Stimulated activated CD4-positive, alpha-beta T cell treated with anti-CD3 and anti-CD28 coated beads, Interleukin-15, amount 100 ng/mL, for 1 hour (primary cell): ENCODE measurements around the gene NBPF14.
"Not testable (repeated sequence)": the region's sequence is repeated elsewhere in the genome, so short reads cannot be mapped to it uniquely, and the experiment has no call there.

Experiments
- DNase-seq, 2 donors: peaks; one replicate each; pipeline ENCODE4 v3.0.0-alpha.2; 2020; ENCODE audit warnings: low read depth in 1 of 2, low spot score in 1 of 2

The NBPF14 gene, protein sequence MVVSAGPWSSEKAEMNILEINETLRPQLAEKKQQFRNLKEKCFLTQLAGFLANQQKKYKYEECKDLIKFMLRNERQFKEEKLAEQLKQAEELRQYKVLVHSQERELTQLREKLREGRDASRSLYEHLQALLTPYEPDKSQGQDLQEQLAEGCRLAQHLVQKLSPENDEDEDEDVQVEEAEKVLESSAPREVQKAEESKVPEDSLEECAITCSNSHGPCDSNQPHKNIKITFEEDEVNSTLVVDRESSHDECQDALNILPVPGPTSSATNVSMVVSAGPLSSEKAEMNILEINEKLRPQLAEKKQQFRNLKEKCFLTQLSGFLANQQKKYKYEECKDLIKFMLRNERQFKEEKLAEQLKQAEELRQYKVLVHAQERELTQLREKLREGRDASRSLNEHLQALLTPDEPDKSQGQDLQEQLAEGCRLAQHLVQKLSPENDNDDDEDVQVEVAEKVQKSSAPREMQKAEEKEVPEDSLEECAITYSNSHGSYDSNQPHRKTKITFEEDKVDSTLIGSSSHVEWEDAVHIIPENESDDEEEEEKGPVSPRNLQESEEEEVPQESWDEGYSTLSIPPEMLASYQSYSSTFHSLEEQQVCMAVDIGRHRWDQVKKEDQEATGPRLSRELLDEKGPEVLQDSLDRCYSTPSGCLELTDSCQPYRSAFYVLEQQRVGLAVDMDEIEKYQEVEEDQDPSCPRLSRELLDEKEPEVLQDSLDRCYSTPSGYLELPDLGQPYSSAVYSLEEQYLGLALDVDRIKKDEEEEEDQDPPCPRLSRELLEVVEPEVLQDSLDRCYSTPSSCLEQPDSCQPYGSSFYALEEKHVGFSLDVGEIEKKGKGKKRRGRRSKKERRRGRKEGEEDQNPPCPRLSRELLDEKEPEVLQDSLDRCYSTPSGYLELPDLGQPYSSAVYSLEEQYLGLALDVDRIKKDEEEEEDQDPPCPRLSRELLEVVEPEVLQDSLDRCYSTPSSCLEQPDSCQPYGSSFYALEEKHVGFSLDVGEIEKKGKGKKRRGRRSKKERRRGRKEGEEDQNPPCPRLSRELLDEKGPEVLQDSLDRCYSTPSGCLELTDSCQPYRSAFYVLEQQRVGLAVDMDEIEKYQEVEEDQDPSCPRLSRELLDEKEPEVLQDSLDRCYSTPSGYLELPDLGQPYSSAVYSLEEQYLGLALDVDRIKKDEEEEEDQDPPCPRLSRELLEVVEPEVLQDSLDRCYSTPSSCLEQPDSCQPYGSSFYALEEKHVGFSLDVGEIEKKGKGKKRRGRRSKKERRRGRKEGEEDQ (N-terminal part only)

DNA sequence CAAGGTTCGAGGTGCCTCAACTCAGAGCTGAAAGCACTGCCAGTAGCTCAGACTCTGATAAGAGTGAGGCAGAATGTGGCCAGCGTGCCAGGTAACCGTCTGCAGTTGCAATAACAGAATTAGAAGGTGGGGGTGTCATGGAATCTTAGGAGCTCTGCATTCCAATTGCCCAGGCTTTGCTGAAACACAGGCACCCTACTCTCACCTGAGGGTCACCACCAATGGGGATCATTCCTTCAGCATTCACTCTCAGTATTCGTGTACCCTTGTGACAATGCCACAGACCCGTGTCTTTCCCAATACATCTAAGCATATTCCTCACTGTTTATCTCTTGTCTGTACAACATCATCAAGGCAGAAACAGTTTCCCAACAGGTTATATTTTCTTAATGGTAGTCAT, at the start of gene NBPF14:
Gene NBPF14 (minus strand): TSS at position 101 of the 400 bp plus-strand sequence. CDS start 294 bp downstream, outside the sequence.
- not testable (repeated sequence) for DNase-seq

- DNase-seq: not testable (repeated sequence)
Observed at GRCh38 chr1:148625451-148625850, 29.6 kb upstream of the NBPF14 start.

DNA sequence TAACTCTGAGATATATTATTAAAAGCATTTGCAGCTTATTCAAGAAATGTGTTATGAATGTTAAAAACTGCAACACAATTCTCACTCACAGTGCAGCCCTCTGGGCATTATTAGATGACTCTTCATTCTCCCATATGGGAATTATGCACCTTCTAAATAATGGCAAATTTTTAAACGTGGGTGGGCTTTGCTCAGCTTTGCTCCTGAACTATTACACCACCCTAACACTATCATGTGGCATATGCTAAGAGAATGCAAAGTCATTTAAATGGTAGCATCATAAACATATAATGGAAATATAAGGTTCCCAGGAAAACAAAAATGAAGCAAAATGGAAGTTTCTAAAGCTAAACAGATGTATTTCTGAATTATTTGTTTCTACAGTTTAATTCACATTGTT, 22.4 kb upstream of the NBPF14 start:
- DNase-seq: not testable (repeated sequence)

DNA sequence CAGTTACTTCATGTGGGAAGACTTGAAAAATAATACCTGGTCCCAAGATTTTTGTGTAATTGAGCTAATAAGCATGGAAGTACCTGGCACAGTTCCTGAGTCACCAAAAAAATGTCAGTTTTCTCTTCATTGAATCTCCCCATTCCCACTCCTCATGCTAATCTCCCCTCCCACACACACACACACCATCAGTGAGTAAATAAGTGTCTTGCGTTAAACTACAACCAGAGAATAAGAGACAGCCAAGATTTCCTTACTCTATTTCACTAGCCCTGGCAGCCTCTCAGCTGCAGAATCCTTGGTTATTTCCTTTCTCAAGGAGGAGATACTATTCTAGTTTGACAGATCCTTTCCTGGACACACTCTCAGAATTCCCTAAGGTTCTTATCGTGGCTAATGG, 9.5 kb upstream of the NBPF14 start:
- not testable (repeated sequence) for DNase-seq

- not testable (repeated sequence) for DNase-seq
Observed at GRCh38 chr1:148595360-148595759, 451 bp downstream of the NBPF14 start.

GRCh38 chr1:148591098-148591497, 4.7 kb downstream of the NBPF14 start:
- not testable (repeated sequence) for DNase-seq

DNA sequence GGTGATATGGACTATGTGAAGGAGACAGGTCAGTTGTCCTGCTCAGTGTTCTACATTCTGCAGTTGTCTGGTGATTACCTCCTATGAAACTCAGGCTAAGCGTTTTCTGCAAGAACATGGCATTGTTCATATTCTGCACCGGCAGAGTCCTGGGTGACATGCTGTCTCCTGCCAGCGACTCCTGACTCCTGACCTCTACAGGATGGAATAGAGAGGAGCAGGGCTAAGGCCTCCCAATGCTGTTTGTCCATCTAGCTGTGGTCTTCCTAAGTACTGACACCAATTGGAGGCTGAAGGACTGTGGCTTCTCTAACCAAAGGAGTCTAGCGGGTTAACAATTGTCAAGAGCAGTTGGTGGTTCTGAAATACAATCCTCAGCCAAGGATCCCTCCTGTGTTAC, 63.7 kb downstream of the NBPF14 start:
- DNase-seq: not testable (repeated sequence)

GRCh38 chr1:148529101-148529567, 66.7 kb downstream of the NBPF14 start:
- DNase-seq: peak; percentile 35 to 61

DNA sequence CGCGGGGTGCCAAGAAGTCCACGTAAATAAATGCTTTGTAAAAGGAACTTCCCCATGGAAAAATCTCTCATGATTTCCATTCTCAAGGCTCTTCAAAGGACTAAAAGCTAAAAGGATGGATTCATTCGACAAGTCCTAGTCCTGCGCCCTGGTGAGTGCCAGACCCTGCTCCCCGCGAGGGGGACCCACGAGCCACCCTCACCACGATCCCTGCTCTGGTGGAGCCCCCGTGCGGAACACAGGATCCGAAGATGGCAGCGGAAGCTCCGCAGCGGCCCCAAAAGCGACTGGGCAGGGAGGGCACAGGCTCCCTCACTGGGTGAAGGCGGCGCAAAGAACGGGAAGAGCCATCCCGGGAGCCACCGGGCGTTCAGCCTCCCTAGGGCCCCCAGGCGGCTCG, 67.2 kb downstream of the NBPF14 start:
- not testable (repeated sequence) for DNase-seq

DNA sequence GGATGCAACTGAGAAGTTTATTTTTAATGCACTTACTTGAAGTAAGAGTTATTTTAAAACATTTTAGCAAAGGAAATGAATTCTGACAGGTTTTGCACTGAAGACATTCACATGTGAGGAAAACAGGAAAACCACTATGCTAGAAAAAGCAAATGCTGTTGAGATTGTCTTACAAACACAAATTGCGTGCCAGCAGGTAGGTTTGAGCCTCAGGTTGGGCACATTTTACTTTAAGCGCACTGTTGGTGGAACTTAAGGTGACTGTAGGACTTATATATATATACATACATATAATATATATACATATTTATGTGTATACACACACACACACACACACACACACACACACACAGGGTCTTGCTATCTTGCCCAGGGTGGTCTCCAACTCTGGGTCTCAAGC, 69.2 kb downstream of the NBPF14 start:
- DNase-seq: not testable (repeated sequence)

DNA sequence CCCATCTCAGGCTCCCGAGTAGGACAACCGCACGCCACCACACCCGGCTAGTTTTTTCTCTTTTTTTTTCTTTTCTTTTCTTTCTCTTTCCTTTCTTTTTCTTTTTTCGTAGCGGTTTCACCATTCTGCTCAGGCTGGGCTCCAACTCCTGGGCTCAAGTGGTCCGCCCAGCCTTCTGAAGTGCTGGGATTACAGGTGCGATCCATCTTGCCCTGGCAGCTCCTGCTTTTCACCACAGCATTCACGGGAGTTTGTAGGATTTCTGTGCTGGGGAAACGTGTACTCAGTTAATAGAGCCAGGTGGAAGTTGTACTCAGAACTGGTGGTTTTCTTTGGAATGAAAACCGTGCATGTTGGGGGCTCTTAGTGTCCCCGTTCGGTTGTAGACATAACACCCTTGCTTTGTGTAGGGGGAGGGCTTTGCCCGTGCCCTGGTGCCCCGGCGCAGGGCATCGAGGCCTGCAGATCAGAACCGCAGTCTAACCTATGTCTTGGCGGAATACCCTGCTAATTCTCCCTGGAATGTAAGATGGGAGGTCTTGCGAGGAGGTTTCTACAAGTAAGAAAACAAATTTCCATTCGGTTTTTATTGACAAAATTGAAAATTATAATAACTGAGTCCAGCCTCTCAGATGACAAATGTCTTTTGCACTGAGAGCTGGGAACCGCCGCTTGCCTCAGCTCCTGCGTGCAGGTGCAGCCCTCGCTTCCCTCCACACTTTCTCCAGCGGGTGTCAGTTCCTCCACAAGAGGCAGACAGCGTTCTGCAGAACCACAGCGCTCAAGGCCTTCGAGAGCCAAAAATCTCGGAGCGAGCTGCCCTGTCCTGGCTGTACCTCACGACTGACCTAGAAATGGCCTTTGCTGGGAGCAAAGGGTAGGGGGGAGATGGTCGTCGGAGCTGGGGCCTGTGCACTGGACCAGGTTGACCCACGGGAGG, 72.3 kb downstream of the NBPF14 start:
- DNase-seq: not testable (repeated sequence)

DNA sequence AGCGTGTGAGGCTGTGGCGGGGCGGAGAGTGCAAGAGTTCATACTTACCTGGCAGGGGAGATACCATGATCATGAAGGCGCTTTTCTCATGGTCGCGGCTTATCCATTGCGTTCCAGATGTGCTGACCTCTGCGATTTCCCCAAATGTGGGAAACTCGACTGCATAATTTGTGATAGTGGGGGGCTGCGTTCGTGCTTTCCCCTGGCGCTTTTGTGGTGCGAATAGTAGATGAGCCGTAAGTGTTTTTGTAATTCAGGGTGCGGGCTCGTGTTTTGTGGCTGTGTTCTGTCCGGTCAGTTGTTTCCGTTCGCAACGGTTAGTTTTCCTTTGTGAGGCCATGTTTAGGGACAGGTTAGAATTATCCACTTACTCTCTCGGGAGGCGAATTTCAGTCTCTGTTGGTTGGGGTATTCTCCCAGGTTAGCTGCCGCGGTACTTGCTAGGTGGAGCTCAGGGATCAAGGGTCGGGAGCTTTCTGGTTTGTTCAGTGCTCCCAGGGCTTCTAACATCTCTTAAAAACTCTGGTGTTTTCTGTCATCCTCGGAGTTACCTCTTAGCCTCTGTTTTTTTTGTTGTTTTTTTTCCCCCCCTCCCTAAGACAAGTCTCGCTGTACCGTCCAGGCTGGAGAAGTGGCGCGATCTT, 73.1 kb downstream of the NBPF14 start:
- peak; percentile 70 to 73 for DNase-seq

DNA sequence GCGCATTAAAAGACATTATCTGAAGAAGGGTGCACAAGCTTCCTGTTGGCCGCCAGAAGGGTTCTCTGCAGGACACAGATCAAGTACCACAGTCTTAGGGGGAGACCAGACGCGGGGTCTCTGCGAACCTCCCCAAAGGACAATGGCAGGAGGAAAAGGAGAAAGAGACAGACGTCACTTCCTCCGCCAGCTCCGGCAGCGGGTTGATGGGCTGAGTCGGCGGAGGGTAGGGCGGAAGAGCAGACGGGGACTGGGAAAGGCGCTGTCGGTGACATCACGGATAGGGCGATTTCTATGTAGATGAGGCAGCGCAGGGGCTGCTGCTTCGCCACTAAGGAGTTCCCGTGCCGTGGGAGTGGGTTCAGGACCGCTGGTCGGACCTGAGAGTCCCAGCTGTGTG, 73.7 kb downstream of the NBPF14 start:
- DNase-seq: peak; percentile 63 to 69

- DNase-seq: not testable (repeated sequence)
Observed at GRCh38 chr1:148514310-148514709, 81.5 kb downstream of the NBPF14 start.

DNA sequence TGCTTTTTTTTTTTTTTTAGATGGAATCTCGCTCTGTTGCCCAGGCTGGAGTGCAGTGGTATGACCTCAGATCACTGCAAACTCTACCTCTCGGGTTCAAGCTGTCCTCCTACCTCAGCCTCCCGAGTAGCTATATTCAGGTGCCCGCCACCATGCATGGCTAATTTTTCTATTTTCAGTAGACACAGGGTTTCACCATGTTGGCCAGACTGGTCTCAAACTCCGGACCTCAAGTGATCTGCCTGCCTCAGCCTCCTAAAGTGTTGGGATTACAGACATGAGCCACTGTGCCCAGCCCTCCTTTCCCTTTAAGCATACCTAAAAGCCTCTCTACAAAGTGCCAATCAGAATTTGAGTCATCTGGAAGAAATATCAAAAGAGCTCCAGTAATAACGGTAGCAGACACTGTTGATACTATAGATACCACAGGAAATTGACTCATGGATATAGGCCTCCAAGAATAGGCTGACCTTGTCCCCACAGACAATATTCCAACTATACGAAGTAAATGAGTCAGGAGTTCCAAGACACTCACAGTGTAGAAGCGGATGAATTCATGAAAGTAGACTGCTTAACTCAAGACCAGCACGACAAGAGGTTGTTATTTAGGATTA, 83.1 kb downstream of the NBPF14 start:
- DNase-seq: not testable (repeated sequence)

DNA sequence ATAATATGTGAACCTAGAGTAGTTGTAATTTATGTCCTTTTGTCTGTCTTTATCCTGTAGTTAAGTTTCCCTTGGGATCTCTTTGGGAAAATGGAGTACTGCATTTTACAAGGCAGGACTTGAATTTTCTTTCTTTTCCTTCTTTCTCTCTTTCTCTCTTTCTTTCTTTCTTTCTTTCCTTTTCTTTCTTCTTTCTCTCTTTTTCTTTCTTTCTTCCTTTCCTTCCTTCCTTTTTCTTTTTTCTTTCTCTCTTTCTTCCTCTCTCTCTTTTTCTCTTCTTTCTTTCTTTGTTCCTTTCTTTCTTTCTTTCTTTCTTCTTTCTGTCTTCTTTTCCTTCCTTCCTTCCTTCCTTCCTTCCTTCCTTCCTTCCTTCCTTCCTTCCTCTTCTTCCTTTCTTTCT, 101.9 kb downstream of the NBPF14 start:
- not testable (repeated sequence) for DNase-seq

GRCh38 chr1:148483029-148483428, 112.8 kb downstream of the NBPF14 start, which contains the start of gene PPIAL4G:
Gene PPIAL4G (minus strand): TSS chr1:148483302. CDS start chr1:148483252, 50 bp downstream.
- not testable (repeated sequence) for DNase-seq
